Measurements from ENCODE around the gene SRRM1.

SRRM1 gene

DNA sequence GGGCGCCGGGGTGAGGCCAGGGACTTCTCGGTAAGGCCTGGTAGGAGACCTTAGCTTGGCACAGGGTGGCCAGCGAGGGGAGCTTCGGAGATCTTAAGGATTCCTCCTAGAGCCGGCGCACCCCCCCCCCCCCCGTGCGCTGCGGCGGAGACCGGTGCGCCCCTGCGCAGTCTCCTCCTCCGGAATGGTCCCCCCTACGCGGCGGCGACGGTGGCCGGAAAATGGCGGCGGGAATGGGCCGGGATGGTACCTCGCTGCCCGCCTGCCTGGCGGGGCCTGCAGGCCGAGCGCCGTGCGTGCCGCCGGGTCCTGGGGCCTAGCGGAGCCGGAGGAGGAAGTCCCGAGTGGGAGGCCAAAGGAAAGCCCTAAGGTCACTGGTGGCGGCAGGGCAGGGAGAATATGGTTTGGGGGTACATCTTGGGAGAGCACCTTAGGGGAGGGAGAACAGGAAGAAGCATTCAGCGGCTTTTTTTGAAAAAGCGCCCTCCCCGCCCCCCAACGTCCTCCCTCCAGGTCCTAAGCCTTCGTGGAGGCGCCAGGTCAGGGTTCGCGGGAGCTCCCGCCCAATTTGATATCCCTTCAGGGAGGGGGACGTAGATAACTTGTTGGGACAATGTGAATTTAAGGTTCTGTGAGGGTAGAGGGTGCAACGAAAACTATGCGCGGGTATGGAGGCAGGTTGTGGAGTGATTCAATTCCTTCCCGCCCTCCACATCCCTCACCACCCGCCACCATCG is 429 bp downstream of the SRRM1 start:
- H2AK5ac ChIP-seq (ENCODE audit: low read length): peak overlapping the region; percentile 81
- peak overlapping the region; percentile 65 for H2BK120ac ChIP-seq (ENCODE audit: insufficient read depth, low read length, poor library complexity)
- H4K8ac ChIP-seq (ENCODE audit: low read depth, low read length): peak overlapping the region; percentile 85
- H3K79me1 ChIP-seq (ENCODE audit: low read length): peaks cover 20% of the 10 kb centered on the region
- peak overlapping the region; percentile 87 for H3K9ac ChIP-seq (ENCODE audit: low read length)
- H4K12ac ChIP-seq (ENCODE audit: low read depth, low read length): peak overlapping the region; percentile 67
- H3K79me2 ChIP-seq (ENCODE audit: control insufficient read depth, insufficient read depth, low read length, poor library complexity): peaks cover 16% of the 10 kb centered on the region
- peak overlapping the region; percentile 96 for H3K4ac ChIP-seq (ENCODE audit: low read depth, low read length)
- peak overlapping the region; percentile 77 for H3K27ac ChIP-seq (ENCODE audit: low read depth, low read length)
- peak overlapping the region; percentile 91 for H3K18ac ChIP-seq (ENCODE audit: low read length)
- H3K4me3 ChIP-seq (ENCODE audit: low read depth, low read length): peak overlapping the region; percentile 93
- H3K9me3 ChIP-seq (ENCODE audit: insufficient read depth, low read depth, low read length): no peaks in the 10 kb centered on the region
- no CpG with 5 or more reads among the region's 53 CpGs for WGBS (ENCODE audit: extremely low coverage, insufficient coverage, insufficient read length)
- no peaks in the 10 kb centered on the region for H3K27me3 ChIP-seq (ENCODE audit: insufficient read depth, low read length)
- peak overlapping the region; percentile 96 for H3K14ac ChIP-seq (ENCODE audit: low read length)
- H3K36me3 ChIP-seq (ENCODE audit: control insufficient read depth in 1 of 2, insufficient read depth in 2 of 2, low read length in 2 of 2): peaks cover 4 to 6% of the 10 kb centered on the region in 2 experiments
- H3K4me1 ChIP-seq (ENCODE audit: control insufficient read depth in 1 of 2, insufficient read depth in 2 of 2, low read length in 2 of 2): peaks cover 5% of the 10 kb centered on the region in 2 experiments
- H3K4me2 ChIP-seq (ENCODE audit: low read length): peak overlapping the region; percentile 83
- H2AFZ ChIP-seq (ENCODE audit: insufficient read depth, low read length, poor library complexity): peak overlapping the region; percentile 77
- peak overlapping the region; percentile 87 for H4K91ac ChIP-seq (ENCODE audit: low read depth, low read length)
- H3K23ac ChIP-seq (ENCODE audit: low read length): no peak overlapping the region
- H2BK12ac ChIP-seq (ENCODE audit: low read length): no peak overlapping the region
- DNase-seq: peak in 1 of 2 donors; percentile 28
- peak overlapping the region; percentile 92 for H2BK5ac ChIP-seq (ENCODE audit: low read depth, low read length, poor library complexity)

DNA sequence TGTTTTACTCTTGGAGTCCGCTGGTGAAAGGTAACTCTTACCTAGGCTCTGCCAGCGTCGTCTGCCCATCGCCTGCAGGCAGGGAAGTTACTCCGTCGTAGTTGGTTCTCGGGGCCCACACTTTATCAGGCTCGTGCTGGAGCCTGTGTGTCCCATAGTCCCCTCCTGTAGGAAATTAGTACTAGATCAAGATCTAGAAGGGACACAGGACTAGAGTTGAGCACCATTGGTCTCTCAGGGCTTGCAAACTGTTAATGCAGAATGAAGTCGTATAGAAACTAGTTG is 940 bp downstream of the SRRM1 start:
- no peak overlapping the region for H2BK5ac ChIP-seq (ENCODE audit: low read depth, low read length, poor library complexity)
- H2AK5ac ChIP-seq (ENCODE audit: low read length): peak overlapping the region; percentile 27
- peak overlapping the region; percentile 93 for H3K4me3 ChIP-seq (ENCODE audit: low read depth, low read length)
- H4K91ac ChIP-seq (ENCODE audit: low read depth, low read length): peak overlapping the region; percentile 87
- H2BK120ac ChIP-seq (ENCODE audit: insufficient read depth, low read length, poor library complexity): no peak overlapping the region
- no peak overlapping the region for H3K23ac ChIP-seq (ENCODE audit: low read length)
- no CpG with 5 or more reads among the region's 9 CpGs for WGBS (ENCODE audit: extremely low coverage, insufficient coverage, insufficient read length)
- no peaks in the 10 kb centered on the region for H3K27me3 ChIP-seq (ENCODE audit: insufficient read depth, low read length)
- peaks cover 4 to 10% of the 10 kb centered on the region in 2 experiments for H3K36me3 ChIP-seq (ENCODE audit: control insufficient read depth in 1 of 2, insufficient read depth in 2 of 2, low read length in 2 of 2)
- peaks cover 16% of the 10 kb centered on the region for H3K79me2 ChIP-seq (ENCODE audit: control insufficient read depth, insufficient read depth, low read length, poor library complexity)
- DNase-seq: peak in 1 of 2 donors; percentile 43
- H3K4me2 ChIP-seq (ENCODE audit: low read length): peak overlapping the region; percentile 83
- H2BK12ac ChIP-seq (ENCODE audit: low read length): no peak overlapping the region
- peaks cover 20% of the 10 kb centered on the region for H3K79me1 ChIP-seq (ENCODE audit: low read length)
- H3K9me3 ChIP-seq (ENCODE audit: insufficient read depth, low read depth, low read length): no peaks in the 10 kb centered on the region
- peak overlapping the region; percentile 36 for H4K8ac ChIP-seq (ENCODE audit: low read depth, low read length)
- H3K4me1 ChIP-seq (ENCODE audit: control insufficient read depth in 1 of 2, insufficient read depth in 2 of 2, low read length in 2 of 2): peaks cover 5% of the 10 kb centered on the region in 2 experiments
- H4K12ac ChIP-seq (ENCODE audit: low read depth, low read length): no peak overlapping the region
- H3K4ac ChIP-seq (ENCODE audit: low read depth, low read length): peak overlapping the region; percentile 96
- no peak overlapping the region for H2AFZ ChIP-seq (ENCODE audit: insufficient read depth, low read length, poor library complexity)
- H3K18ac ChIP-seq (ENCODE audit: low read length): no peak overlapping the region
- peak overlapping the region; percentile 77 for H3K27ac ChIP-seq (ENCODE audit: low read depth, low read length)
- peak overlapping the region; percentile 87 for H3K9ac ChIP-seq (ENCODE audit: low read length)
- H3K14ac ChIP-seq (ENCODE audit: low read length): peak overlapping the region; percentile 96

DNA sequence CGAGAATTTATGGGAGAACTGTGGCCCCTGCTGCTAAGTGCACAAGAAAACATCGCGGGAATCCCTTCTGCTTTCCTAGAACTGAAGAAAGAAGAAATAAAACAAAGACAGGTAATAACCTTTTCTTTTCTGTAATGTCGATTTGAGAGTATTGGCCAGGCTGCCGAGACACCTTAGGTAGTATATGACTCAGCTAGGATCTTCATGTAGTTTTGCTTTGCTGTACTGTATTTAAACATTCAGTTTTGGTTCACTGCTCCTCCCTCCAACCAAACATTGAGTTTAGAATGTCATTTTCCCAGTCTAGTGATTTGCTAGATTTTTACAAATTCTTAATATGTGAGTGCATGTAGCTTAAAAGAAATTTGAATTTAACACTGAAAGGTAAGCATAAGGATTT is 5.8 kb downstream of the SRRM1 start:
- Histone ChIP-seq H3K23ac (ENCODE audit: low read length) (no peak overlapping the region), H2AFZ (ENCODE audit: insufficient read depth, low read length, poor library complexity) (no peak overlapping the region), H3K4me2 (ENCODE audit: low read length) (no peak overlapping the region), H3K4me1 (ENCODE audit: control insufficient read depth in 1 of 2, insufficient read depth in 2 of 2, low read length in 2 of 2) (no peaks in the 10 kb centered on the region), H4K91ac (ENCODE audit: low read depth, low read length) (no peak overlapping the region), H3K14ac (ENCODE audit: low read length) (no peak overlapping the region), H3K27me3 (ENCODE audit: insufficient read depth, low read length) (no peaks in the 10 kb centered on the region), H3K79me2 (ENCODE audit: control insufficient read depth, insufficient read depth, low read length, poor library complexity) (peaks cover 4% of the 10 kb centered on the region), H2BK120ac (ENCODE audit: insufficient read depth, low read length, poor library complexity) (no peak overlapping the region), H2BK12ac (ENCODE audit: low read length) (no peak overlapping the region), H3K27ac (ENCODE audit: low read depth, low read length) (no peak overlapping the region), H3K9me3 (ENCODE audit: insufficient read depth, low read depth, low read length) (no peaks in the 10 kb centered on the region), H3K4ac (ENCODE audit: low read depth, low read length) (no peak overlapping the region), H4K8ac (ENCODE audit: low read depth, low read length) (no peak overlapping the region), H4K12ac (ENCODE audit: low read depth, low read length) (no peak overlapping the region), H3K18ac (ENCODE audit: low read length) (no peak overlapping the region), H3K79me1 (ENCODE audit: low read length) (peaks cover under 1% of the 10 kb centered on the region), H3K4me3 (ENCODE audit: low read depth, low read length) (no peak overlapping the region), H3K9ac (ENCODE audit: low read length) (no peak overlapping the region), H2BK5ac (ENCODE audit: low read depth, low read length, poor library complexity) (no peak overlapping the region), H2AK5ac (ENCODE audit: low read length) (no peak overlapping the region), H3K36me3 (ENCODE audit: control insufficient read depth in 1 of 2, insufficient read depth in 2 of 2, low read length in 2 of 2) (peaks cover 20 to 28% of the 10 kb centered on the region in 2 experiments)
- no peak for DNase-seq
- WGBS (ENCODE audit: extremely low coverage, insufficient coverage, insufficient read length): no CpG with 5 or more reads among the region's 5 CpGs

DNA sequence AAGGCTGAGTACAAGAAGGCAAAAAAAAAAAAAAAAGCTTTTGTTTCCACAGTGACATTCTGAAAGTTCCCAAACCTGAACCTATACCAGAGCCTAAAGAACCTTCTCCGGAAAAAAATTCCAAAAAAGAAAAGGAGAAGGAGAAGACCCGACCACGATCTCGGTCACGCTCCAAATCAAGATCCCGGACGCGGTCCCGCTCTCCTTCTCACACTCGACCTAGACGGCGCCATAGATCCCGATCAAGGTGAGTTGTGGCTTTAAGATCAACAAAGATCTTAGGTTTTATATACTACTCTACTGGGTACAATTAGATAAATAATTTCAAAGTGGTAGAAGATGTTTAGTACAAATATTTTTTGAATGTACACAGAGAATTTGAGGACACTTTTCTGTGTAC is 9.3 kb downstream of the SRRM1 start:
- Histone ChIP-seq H3K9me3 (ENCODE audit: insufficient read depth, low read depth, low read length) (no peaks in the 10 kb centered on the region), H3K4me2 (ENCODE audit: low read length) (no peak overlapping the region), H3K14ac (ENCODE audit: low read length) (no peak overlapping the region), H4K12ac (ENCODE audit: low read depth, low read length) (no peak overlapping the region), H3K36me3 (ENCODE audit: control insufficient read depth in 1 of 2, insufficient read depth in 2 of 2, low read length in 2 of 2) (peaks cover 25 to 46% of the 10 kb centered on the region in 2 experiments), H3K4me3 (ENCODE audit: low read depth, low read length) (no peak overlapping the region), H2BK12ac (ENCODE audit: low read length) (no peak overlapping the region), H3K27me3 (ENCODE audit: insufficient read depth, low read length) (no peaks in the 10 kb centered on the region), H3K79me1 (ENCODE audit: low read length) (no peaks in the 10 kb centered on the region), H3K9ac (ENCODE audit: low read length) (no peak overlapping the region), H4K91ac (ENCODE audit: low read depth, low read length) (no peak overlapping the region), H2BK5ac (ENCODE audit: low read depth, low read length, poor library complexity) (no peak overlapping the region), H3K23ac (ENCODE audit: low read length) (no peak overlapping the region), H3K18ac (ENCODE audit: low read length) (no peak overlapping the region), H3K79me2 (ENCODE audit: control insufficient read depth, insufficient read depth, low read length, poor library complexity) (no peaks in the 10 kb centered on the region), H2BK120ac (ENCODE audit: insufficient read depth, low read length, poor library complexity) (no peak overlapping the region), H2AK5ac (ENCODE audit: low read length) (no peak overlapping the region), H3K27ac (ENCODE audit: low read depth, low read length) (no peak overlapping the region), H3K4me1 (ENCODE audit: control insufficient read depth in 1 of 2, insufficient read depth in 2 of 2, low read length in 2 of 2) (no peaks in the 10 kb centered on the region), H3K4ac (ENCODE audit: low read depth, low read length) (no peak overlapping the region), H4K8ac (ENCODE audit: low read depth, low read length) (no peak overlapping the region), H2AFZ (ENCODE audit: insufficient read depth, low read length, poor library complexity) (no peak overlapping the region)
- no CpG with 5 or more reads among the region's 13 CpGs for WGBS (ENCODE audit: extremely low coverage, insufficient coverage, insufficient read length)
- no peak for DNase-seq

Measured in trophoblast cell (in vitro differentiated cells and primary cell).